Tibial artery (tissue), 4 donors: ENCODE data around the gene ERI2.

Experiments
- DNase-seq, 2 donors: peaks; one replicate each; pipeline ENCODE4 v3.0.0-alpha.2; 2019
- H3K27ac ChIP-seq, 2 donors: fragments of 200-600 bp; sonication (generic) in 1 of 2; 1 replicate in 1 of 2; 2 replicates in 1 of 2; pipeline ENCODE4 v1.5.1; 2018 to 2019; ENCODE audit warnings: mild to moderate bottlenecking in 1 of 2
- H3K27me3 ChIP-seq, 2 donors: fragments of 200-600 bp; sonication (generic) in 1 of 2; one replicate each; pipeline versions ENCODE4 v1.5.1 to v1.6.0; 2016 to 2019
- H3K36me3 ChIP-seq, 3 donors: fragments of 200-600 bp; sonication (generic) in 2 of 3; one replicate each; pipeline ENCODE4 v1.5.1; 2016 to 2019; ENCODE audit warnings: mild to moderate bottlenecking in 2 of 3
- H3K4me1 ChIP-seq, 4 donors: fragments of 200-600 bp; sonication (generic) in 2 of 4; 1 replicate in 3 of 4; 2 replicates in 1 of 4; pipeline ENCODE4 v1.5.1; 2016 to 2019
- H3K4me3 ChIP-seq, 2 donors: fragments of 200-600 bp; sonication (generic) in 1 of 2; 1 replicate in 1 of 2; 2 replicates in 1 of 2; pipeline ENCODE4 v1.5.1; 2018 to 2019; ENCODE audit warnings: mild to moderate bottlenecking in 2 of 2
- H3K9me3 ChIP-seq, 3 donors: fragments of 200-600 bp; sonication (generic) in 1 of 3; one replicate each; pipeline ENCODE4 v1.5.1; 2016 to 2019
- CTCF ChIP-seq, 2 experiments: fragments of 200-600 bp in 1 of 2; fragments of 450-650 bp in 1 of 2; IDR thresholded peaks; one replicate each; pipeline ENCODE4 v1.5.1; 2017 to 2019; ENCODE audit warnings: antibody characterized with exemption in 2 of 2, mild to moderate bottlenecking in 1 of 2, moderate library complexity in 1 of 2
- intact Hi-C: fragments of 100-400 bp; cut with DNase I; formaldehyde crosslinking; loops from one replicate; pipeline ENCODE4 v1.15.0; 2023; ENCODE audit warnings: low total_unique reads

Gene ERI2

GRCh38 chr16:20844588-20844987 is 38.3 kb upstream of the ERI2 start:
- intact Hi-C loops, result no loop called here
- H3K9me3 ChIP-seq, result no peaks in the 10 kb centered on the region
- H3K4me1 ChIP-seq, result peaks cover 0 to under 1% (median under 1%) of the 10 kb centered on the region in 4 donors
- H3K27ac ChIP-seq, result no peak overlapping the region
- H3K36me3 ChIP-seq, result peaks cover 0 to 4% (median 0%) of the 10 kb centered on the region in 3 donors
- no peaks in the 10 kb centered on the region for H3K27me3 ChIP-seq
- no peak for TF ChIP-seq CTCF (IDR thresholded peaks at IDR 0.05)
- H3K4me3 ChIP-seq, result no peak overlapping the region
- DNase-seq, result no peak

GRCh38 chr16:20844054-20844453 is 37.8 kb upstream of the ERI2 start:
- Histone ChIP-seq H3K36me3 (peaks cover 0 to 4% (median 0%) of the 10 kb centered on the region in 3 donors), H3K4me1 (no peaks in the 10 kb centered on the region), H3K9me3 (no peaks in the 10 kb centered on the region), H3K4me3 (no peak overlapping the region), H3K27ac (no peak overlapping the region), H3K27me3 (no peaks in the 10 kb centered on the region)
- DNase-seq, result no peak
- intact Hi-C loops, result no loop called here
- TF ChIP-seq CTCF (IDR thresholded peaks at IDR 0.05), result no peak

- H3K36me3 ChIP-seq, result peaks cover 0 to 16% (median 0%) of the 10 kb centered on the region in 3 donors
- no peak overlapping the region for H3K27ac ChIP-seq
- H3K9me3 ChIP-seq, result peaks cover 0 to 8% (median 0%) of the 10 kb centered on the region in 3 donors
- no peak for DNase-seq
- intact Hi-C loops, result no loop called here
- TF ChIP-seq CTCF (IDR thresholded peaks at IDR 0.05), result no peak
- H3K4me1 ChIP-seq, result no peaks in the 10 kb centered on the region
- no peaks in the 10 kb centered on the region for H3K27me3 ChIP-seq
- H3K4me3 ChIP-seq, result no peak overlapping the region
These were observed 33.2 kb upstream of the ERI2 start for GRCh38 chr16:20839504-20839903.

GRCh38 chr16:20838240-20838639 is 32.0 kb upstream of the ERI2 start:
- no peak for DNase-seq
- intact Hi-C loops, result no loop called here
- no peak for TF ChIP-seq CTCF (IDR thresholded peaks at IDR 0.05)
- H3K36me3 ChIP-seq, result peaks cover 0 to 16% (median 0%) of the 10 kb centered on the region in 3 donors
- no peak overlapping the region for H3K27ac ChIP-seq
- no peak overlapping the region for H3K4me3 ChIP-seq
- H3K9me3 ChIP-seq, result peaks cover 0 to 8% (median 0%) of the 10 kb centered on the region in 3 donors
- H3K27me3 ChIP-seq, result no peaks in the 10 kb centered on the region
- H3K4me1 ChIP-seq, result no peaks in the 10 kb centered on the region

DNA sequence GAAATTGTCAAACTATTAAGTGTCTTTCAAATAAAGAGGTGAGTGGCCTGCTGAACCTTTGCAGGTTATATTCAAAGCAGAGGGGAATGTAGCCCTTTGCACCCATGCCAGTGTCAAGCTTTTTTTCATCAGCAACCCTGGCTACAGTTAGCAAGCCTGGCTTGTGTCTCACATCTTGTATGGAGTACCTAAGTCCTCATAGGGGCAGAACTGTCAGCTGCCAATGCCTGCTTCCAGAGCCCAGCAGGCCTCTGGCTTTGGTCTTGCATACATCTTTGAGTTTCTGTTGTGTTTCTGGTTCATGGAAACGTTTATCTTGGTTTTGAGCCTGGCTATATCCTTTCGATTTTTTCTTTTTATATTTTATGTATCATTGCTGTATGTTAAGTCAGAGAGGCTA is 26.8 kb upstream of the ERI2 start:
- no peaks in the 10 kb centered on the region for H3K27me3 ChIP-seq
- H3K4me1 ChIP-seq, result no peaks in the 10 kb centered on the region
- no peak overlapping the region for H3K4me3 ChIP-seq
- intact Hi-C loops, result no loop called here
- peaks cover 0 to 12% (median 0%) of the 10 kb centered on the region in 3 donors for H3K36me3 ChIP-seq
- H3K27ac ChIP-seq, result no peak overlapping the region
- DNase-seq, result no peak
- peaks cover 0 to 8% (median 0%) of the 10 kb centered on the region in 3 donors for H3K9me3 ChIP-seq
- TF ChIP-seq CTCF (IDR thresholded peaks at IDR 0.05), result no peak

GRCh38 chr16:20830372-20830771 is 24.1 kb upstream of the ERI2 start:
- no peaks in the 10 kb centered on the region for H3K4me1 ChIP-seq
- intact Hi-C loops, result no loop called here
- no peak overlapping the region for H3K27ac ChIP-seq
- no peaks in the 10 kb centered on the region for H3K36me3 ChIP-seq
- H3K4me3 ChIP-seq, result no peak overlapping the region
- no peak for TF ChIP-seq CTCF (IDR thresholded peaks at IDR 0.05)
- no peaks in the 10 kb centered on the region for H3K9me3 ChIP-seq
- no peak for DNase-seq
- H3K27me3 ChIP-seq, result no peaks in the 10 kb centered on the region
